Stimulated activated CD8-positive, alpha-beta memory T cell treated with anti-CD3 and anti-CD28 coated beads, Interleukin-12 subunit alpha, Interleukin-12 subunit beta, amount 100 ng/mL, for 4 hours (primary cell): Measurements from ENCODE around the gene ATP8A1.

ENCODE experiments used
- DNase-seq: peaks from one replicate; pipeline ENCODE4 v3.0.0-alpha.2; 2020; ENCODE audit warnings: low read depth

The ATP8A1 gene

DNA sequence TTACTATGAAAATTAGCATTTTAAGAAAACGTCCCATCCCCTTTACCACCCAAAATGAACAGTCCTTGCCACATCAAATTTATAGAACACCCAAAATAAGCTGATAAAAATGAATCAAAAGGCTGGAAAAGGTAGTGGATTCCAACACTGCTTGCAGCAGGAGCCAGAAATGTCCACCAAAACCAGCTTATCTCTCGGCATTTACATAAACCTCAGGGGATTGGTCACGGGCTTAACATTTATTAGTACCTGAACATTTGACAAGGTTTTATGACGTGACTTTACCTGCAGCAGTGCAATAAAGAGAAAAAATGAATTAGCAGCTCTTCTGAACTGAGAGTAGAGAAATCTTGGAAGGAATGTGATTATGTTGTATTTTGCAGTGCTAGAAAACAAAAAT, 31.6 kb downstream of the ATP8A1 start:
- no peak for DNase-seq

DNA sequence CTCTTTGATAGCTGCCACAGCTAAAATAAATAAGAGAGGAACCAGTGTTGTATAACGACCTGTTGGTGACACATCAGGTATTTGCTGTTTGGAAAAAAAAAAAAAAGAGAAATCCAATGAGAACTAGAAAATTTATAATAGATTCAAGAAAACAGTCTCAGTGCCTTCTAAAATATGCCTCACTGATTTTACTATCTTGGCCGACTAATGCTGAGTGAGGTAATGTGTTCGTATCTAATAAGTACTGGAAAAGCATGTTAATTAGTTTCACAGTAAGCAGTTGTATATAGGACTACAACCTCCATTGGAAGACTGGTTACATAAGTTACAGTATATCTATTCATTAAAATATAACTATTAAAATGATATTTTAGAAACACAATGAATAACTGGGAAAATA, 32.4 kb downstream of the ATP8A1 start:
- DNase-seq = no peak

DNA sequence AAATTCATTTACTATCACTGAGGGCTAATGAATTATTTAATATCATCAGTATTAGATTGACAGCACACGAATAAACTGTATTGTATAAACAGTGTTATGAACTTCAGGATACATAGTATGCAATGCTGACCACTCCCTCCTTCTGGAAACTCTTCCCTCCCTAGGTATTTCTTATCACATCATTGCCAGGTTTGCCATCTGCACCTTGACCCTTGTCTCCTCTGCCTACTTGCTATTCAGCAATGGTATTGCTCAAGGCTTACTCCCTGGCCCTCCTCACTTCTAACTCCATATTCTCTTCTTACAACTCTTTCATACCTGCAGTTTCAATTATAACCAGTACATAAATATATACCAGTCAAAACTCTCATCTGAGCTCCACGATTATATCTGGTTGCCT, 38.9 kb downstream of the ATP8A1 start:
- DNase-seq = no peak

DNA sequence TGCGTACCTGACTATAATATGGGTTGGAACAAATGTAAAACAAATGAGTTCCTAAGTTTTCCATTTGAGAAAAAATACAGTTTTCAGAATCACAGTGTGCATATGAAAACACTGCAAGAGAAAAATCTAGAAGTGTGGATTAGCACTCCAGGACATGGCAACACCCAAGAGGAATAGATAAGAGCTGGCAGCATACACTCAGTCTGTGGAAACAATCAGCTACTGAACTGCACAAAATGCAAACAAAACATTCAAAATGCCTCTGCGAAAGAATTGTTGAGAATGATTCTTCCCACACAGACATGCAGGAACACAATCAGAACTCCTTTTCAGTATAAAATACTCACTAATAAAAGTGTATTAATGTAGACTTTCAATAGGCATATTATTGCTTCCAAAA, 39.9 kb downstream of the ATP8A1 start:
- DNase-seq = no peak

DNA sequence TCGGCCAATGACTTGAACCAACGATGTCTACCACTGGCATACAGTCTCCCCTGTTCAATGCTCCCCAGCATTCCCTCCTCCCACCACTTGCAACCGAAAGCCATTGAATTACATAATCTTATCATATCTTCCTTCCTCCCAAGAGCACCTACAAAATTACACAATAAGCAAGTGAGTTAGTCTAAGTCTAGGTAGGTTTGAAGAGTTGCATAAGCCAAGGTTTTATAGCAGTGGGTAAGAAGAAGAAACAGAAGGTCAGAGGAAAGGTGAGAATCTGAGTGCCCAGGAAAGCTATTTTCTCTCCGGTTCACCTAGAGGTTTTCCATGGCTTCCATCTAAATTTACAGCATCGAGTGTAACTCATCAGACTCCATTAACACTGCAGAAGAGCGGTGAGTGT, 40.3 kb downstream of the ATP8A1 start:
- DNase-seq = no peak

DNA sequence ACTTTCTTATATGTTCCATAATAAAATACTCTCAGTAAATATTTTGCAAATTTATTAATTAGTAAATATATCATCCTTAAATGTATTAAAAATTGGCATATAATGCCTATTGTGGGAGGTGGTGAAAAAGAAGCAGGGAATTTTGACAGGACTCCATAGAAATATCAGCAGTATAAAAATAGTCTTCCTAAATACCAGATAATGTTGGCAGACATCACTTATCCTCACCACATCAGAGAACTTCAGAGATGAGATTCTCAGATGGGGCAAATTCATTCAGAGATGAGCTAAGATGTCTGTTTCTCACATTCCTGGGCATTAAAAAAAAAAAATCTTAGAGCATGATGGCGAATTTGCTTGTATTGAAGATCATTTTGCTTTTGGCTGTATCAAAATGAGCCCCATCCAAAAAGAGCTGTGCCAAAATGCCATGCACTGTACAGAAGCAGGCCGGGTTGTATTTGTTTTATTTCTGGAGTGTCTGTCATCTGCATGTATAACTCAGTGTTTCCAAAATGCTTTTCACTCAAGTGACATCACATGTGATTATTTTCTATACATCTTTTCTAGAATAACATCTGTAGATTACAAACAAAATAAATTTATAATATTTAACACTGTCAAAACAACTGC, 41.7 kb downstream of the ATP8A1 start:
- DNase-seq = no peak

DNA sequence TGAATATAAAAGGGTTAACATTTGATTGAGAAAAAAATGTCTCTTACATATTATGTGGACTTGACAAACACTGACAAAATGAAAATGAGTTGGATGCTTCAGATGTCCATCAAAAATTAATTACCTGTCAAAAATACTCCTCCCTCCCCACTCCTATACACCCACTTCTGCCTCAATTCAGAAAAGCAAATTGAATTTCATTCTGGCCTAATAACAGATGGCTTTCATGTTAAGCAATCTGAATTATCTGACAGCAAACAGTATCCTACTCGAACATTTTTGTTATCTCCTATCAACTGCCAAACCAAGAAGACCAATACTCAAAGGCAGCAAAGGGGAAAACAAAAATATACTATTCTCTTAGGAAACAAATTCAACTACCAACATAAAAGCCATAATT, 44.0 kb downstream of the ATP8A1 start:
- no peak for DNase-seq

DNA sequence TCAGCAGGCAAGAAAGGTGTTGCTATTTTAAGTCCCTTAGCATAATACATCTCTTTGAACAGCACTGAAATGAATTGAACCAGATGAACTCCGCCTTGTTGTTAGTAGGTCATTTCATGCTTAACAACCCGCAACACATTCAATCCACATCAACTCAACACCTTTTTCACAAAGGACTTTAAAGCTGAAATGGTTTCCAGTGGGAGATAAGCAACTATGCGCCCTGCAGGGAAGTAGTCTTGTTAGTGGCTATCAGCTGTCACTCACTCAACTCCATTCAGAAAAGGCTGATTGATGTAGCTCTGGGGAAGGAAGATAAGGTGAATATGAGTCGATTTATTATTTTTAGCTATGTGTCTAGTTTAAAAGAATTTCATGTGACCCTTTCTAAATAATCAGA, 46.0 kb downstream of the ATP8A1 start:
- no peak for DNase-seq

DNA sequence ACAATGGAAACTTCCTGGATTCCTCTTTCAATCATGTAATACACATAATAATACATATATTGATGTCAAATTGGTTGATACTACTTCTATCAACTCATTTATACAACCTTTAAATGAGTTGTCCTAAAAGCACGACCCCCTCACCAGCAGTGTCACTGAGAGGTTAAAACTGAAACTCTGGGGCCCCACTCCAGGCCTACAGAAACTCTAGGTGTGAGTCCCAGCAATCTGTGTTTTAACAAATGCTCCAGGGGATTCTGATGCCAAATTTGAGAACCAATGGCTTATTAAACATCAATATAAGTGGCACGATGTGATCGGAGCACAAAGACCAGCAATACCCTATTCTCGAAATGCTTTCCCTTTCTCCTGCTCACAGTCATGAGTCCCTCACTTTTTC, 47.9 kb downstream of the ATP8A1 start:
- DNase-seq = no peak

DNA sequence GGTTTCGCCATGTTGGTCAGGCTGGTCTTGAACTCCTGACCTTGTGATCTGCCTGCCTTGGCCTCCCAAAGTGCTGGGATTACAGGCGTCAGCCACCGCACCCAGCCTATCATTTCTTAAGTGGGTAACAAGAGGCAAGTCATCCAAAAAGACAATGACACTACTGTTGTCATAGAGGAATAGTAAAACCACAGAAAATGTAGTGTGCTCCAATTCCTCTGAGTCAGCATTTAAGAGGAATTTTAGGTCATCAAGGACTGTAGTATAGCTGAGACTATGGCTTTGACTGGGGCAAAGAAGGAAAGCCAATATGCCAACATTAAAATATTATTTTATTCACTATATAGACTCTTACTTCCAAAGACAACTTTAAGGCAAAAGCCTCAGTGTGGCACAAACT, 48.4 kb downstream of the ATP8A1 start:
- no peak for DNase-seq

DNA sequence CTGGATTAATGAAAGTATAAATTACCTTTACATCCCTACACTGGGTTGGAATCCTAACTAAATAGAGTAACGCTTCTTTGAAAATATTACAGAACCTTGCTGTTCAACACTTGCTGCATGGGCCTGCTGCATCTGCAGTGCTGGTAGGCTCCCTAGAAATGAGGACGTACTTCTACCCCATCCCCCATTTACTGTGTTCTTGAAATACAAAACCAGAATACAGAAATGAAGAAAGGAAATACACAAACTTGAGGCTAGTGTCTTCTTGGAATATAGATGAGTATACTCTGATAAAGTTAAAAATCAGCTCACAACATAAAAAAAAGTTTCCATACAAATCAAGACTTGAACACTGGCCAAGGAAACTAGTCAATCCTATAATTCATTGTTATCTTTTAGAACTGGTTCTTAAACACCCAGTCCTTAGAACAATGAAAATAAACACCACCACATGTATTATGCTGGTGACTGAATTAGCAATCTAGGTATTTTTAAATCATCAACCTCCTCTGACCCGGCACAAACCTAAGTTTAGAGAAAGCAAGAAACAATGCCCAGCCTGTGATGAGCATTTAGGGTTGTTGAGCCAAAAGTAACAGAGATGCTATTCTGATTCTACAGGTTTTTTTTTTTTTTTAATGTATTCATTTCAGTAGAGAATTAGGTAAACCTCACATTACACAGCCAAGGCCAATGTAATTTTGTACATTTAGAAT, 49.7 kb downstream of the ATP8A1 start:
- no peak for DNase-seq

DNA sequence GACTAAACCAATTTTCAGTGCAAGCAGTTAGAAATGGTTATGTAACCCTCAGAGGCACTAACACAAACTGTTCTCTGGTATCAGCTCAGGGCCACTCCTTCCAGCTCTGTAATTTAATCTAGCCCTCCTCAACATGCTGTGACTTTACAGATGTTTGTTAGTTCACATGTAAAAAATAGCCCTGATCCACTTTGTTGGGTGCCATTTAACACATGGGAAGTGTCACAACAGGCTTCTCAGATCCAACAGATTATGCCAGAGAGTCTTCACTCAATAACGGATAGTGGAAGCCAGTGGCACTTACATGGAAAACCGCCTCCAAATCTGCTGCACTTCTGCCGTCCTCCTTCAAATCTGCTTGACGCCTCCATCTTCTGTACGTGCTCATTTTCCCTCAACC, 51.6 kb downstream of the ATP8A1 start:
- no peak for DNase-seq

DNA sequence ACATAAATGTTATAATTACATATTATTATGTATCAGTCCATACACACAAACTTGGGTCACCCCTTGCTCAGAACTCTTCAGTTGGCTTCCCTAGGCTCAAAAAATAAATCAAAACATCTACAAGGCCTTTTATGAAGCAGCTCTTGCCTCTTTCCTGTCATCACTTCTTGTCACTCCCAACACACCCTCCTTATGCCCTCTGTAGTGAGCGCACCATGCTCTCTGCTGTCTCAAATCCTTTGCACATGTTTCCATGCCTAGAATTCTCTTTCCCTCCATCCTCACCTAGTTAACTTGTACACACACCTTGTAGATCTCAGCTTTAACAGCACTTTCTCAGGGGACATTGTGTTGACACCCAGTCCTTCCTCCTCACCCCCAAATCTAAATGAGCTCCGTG, 53.0 kb downstream of the ATP8A1 start:
- no peak for DNase-seq

DNA sequence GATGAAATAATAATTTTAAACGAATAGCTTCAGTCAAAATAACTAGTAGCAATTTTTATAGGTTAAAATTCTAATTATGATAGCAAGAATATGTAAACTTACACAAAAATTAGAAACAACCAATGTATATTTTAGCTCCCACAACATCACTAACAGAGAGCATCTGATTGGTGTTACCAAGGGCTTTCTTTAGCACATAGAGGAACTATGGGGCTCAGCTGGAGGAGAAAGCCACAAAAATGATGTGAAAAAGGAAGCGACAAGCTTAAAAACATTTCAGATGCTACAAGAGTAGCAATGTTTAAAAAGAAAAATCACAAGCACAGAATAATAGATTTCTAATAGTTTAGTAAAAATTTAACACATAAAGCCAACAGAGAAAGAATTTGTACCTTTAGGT, 56.3 kb downstream of the ATP8A1 start:
- no peak for DNase-seq

DNA sequence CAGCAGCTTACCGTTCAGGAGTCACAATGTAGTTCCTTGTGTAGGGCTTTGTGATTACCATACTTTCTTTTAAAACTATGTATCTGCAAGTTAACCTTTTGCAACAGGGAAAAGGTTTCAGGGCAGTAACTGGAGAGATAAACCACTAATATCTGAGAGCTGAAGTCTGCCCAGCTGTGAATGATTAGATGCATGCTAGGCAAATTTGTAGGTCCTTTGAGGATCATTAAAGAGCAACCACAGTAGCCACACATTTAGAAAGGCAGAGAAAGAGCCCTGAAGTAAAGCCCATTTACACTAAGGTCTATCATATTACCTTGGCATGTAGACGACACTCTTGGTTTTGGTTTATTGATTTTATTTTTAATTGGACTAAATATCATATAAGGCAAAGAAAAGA, 60.0 kb downstream of the ATP8A1 start:
- DNase-seq = no peak

DNA sequence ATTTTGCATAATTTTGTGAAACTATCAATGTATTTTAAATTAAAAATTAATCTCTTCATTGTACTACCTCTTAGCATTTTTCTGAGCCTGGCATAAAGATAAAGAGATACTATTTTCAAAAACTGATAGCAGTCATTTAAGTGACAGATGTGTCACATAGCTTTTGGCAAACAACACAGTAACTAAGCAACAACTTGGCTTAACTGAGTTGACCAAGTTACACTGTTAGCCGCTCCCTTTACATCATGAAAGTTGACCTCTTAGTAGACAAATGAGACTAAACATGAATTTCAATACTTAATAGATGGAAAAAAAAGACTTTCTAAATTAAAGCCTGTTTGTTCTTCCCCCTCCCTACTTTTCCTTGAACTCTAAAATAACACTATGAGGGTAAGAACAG, 62.0 kb downstream of the ATP8A1 start:
- DNase-seq = no peak

DNA sequence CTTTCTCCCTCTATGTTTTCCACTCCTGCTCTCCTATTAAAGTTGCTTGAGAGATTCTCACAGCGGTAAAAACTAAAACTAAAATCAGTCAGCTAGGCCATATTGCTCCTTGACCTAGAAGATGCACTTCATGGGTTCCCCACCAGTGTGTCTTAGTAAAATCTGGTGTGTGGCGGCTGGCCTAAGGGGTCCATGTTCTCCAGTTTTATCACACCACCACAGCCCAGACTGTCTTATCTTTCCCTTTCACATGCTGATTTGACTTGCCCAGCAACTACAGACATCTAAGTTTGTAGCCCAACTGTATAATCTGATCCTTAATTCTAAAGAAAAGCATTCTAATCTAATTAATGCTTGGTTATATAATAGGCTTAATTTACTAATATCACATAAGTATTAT, 68.0 kb downstream of the ATP8A1 start:
- no peak for DNase-seq

DNA sequence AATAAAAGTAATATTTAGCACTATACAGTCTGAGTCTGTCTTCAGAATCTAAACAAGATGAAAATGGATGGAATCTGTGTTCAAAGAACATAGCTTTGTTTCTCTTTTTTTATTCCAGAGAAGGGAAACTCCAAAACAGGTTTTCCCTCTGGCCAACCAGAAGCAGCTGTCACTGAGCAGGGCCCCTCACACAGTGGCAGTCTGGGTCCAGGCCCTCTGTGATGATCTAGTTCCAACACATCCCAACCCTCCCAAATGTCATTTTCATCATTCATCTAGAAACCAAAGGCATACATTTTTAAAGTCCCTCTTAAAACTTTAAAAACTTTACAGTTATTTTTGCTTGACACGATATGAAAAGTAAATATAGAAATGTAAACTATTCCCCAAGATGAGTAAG, 70.1 kb downstream of the ATP8A1 start:
- DNase-seq = no peak

DNA sequence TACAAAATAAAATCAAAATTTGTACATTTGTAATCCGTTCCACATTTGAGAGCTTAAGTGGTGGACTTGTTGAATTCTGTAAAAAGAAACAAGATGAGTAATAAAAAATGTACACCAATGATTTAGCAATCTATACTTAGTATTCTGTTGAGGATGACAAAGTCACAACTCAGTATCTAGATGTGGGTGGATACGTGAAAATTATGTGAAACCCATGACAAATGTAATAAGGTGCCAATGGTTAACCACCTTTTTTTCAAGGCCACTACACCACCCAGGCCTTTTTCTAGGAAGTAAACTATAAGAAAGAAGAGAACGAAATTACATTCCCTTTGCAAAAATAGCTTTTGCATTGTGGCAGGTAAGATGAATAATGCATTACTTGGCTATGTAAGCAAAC, 77.0 kb downstream of the ATP8A1 start:
- no peak for DNase-seq

DNA sequence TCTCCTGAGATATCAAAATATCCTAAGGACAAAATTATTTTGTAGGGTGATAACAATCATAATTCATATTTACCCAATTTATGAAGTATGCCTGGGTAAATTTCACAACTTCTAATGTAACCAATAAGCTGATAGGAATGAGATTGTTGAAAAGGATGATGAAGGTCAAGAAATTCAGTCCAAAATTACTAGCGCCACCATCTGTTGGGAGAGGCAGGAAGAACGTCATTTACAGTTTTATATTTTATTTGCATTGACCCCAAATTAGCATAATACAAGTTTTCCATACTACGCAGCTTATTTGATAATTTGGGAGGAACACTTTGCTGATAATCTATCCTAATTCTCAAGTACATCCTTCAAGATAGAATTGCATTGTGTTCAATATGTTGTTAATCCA, 78.7 kb downstream of the ATP8A1 start:
- no peak for DNase-seq

DNA sequence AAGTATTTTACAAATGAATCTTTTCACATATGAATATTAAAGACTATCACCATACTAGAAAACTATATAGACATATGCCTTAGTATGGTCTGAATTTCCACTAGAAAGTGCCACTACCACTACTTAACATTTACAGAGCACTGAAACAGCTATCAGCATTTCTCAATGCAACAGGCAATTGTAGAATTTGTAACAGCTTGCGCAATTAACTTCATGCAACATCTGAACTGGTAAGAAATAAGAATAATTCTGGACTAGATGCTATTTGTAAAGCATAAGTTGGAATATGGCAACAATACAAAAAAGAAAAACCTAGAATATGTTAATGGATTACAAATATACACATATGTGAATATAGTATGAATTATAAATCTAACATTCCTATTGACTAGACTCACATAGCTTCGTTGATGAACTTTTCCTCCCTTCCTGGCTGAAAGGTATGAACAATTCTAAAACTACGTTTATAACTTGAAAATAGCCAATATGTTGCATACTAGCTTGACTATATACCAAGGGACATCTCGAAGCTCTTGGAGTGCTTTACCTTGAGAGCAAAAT, 82.0 kb downstream of the ATP8A1 start:
- no peak for DNase-seq

DNA sequence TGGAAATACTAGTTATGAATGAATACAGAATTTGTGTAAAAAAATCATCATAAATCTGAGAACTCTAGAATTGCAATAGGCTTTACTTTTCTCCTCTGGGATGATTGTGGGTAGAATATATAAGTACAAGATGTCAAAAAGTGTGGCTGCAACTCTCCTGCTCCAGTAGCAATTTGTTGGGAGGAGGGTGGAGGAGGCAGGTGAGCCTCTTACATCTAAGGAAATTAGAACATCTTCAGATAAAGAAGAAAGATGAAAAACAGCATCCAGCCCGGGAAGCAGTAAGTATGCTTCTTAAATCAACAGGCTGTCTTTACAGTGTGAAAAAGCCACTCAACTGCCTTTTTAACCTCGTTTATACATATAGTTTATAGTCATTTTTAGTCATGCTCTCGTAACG, 83.7 kb downstream of the ATP8A1 start:
- DNase-seq = no peak

DNA sequence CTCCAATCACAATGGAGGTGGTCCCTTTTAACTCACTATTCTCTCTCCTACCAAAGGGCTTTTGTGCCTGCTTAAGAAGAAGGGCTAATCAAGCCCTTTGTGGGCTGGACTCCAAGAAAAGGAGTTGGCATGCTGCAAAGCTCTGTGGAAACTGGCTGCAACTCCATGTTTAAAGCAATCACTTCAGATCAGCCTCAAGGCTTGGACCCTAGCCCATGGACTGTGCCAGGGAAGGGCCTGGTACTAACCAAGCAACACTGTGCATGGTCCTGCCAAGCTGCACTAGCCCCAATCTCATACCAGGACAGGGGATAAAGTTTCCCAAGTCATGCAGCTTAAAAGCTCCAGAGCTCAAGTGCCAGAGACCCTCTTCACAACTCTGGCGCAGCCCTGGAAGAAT, 86.7 kb downstream of the ATP8A1 start:
- DNase-seq = no peak

DNA sequence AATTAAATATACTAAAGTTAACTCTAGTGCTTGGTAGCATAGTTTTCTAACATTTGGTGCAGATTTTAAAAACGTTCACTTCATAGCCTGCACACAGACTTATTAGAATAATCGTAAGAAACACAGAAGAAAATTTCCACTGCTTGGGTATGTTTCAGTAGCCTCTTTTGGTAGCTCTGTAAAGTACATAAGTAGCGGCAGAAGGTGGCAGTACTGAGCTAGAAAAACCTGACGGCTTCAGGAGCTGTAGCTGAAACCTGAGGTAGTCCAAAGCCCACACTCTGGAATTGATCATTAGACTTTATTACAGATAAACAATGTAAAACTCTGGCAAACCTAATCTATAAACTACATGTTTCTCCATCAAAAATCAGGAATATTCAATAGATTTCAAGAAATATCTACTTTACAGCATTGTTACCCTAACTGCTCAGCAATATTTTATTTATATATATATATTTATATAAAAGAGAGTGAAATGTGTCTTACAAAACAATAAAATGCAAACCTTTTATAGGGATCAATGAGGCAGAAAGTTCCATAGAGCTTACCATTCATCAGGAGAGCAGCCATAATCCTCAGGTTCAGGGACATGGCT, 88.2 kb downstream of the ATP8A1 start:
- no peak for DNase-seq
